Measurements from ENCODE around the gene METTL26. TPM values are rescaled to one million over a fixed set of nuclear protein-coding genes. Genes with fewer than 3 reads are reported as not detected.

METTL26 gene
- total and polyA plus RNA-seq, 9 of the 15 experiments (the other 6 are each of a cell fraction or from before 2014, with no cell fraction given) = 7.3 to 262 (median 80.9) TPM

GRCh38 chr16:657487-657886, 21.4 kb upstream of the METTL26 start:
- Histone ChIP-seq H4K20me1 (replicated peaks; ENCODE audit: control insufficient read depth, insufficient read depth, low read length) (no peaks in the 10 kb centered on the region), H3K4me3 (no peak overlapping the region), H3K4me2 (ENCODE audit: insufficient read depth, low read length) (no peak overlapping the region), H3K9me1 (ENCODE audit: control insufficient read depth, insufficient read depth, low read length) (no peaks in the 10 kb centered on the region), H3K9me3 (replicated peaks; ENCODE audit: control insufficient read depth, insufficient read depth, low read depth, low read length) (no peaks in the 10 kb centered on the region), H3K36me3 (ENCODE audit: control insufficient read depth, insufficient read depth, low read length) (no peaks in the 10 kb centered on the region), H2AFZ (ENCODE audit: low read depth, low read length) (no peak overlapping the region), H3K9ac (ENCODE audit: insufficient read depth in 1 of 2, low read depth in 2 of 2, low read length in 2 of 2) (peak overlapping the region in 1 of 2 experiments; percentile 45; a peak in 1 of 4 replicates), H3K27ac (ENCODE audit: extremely low read depth, low read depth, low read length) (no peak overlapping the region), H3K79me2 (ENCODE audit: control insufficient read depth, insufficient read depth, low read length) (no peaks in the 10 kb centered on the region; the same call in 2 of the 3 replicates), H3K27me3 (ENCODE audit: control insufficient read depth in 2 of 2, insufficient read depth in 2 of 2, low read length in 2 of 2) (no peaks in the 10 kb centered on the region), H3K4me1 (replicated peaks in 1 of 2; ENCODE audit: control insufficient read depth in 2 of 2, insufficient read depth in 2 of 2, low read length in 2 of 2) (peaks cover 2 to 94% of the 10 kb centered on the region in 2 experiments; a peak in 4 of 5 replicates)
- POLR2A ChIA-PET = no interaction called here
- WGBS (ENCODE audit: insufficient coverage, low coverage, missing lambda C conversion rate) = 95% methylated on average over 12 of the region's 22 CpGs
- in situ Hi-C loops (cut with MboI) (no loop called here), intact Hi-C loops (cut with micrococcal nuclease) (no loop called here)
- CTCF ChIA-PET (ENCODE audit: low intra/inter-chr PET ratio) = no interaction called here
- no peak for TF ChIP-seq COPS2 (conservative IDR thresholded peaks at IDR 0.05)
- peak; percentile 44; the same call in 1 of the 2 replicates for TF ChIP-seq ZBTB33 (CRISPR knock-in tag; IDR thresholded peaks at IDR 0.05)
- TF ChIP-seq HNRNPL (IDR thresholded peaks at IDR 0.05; ENCODE audit: low read depth, low read length) = peak; percentile 77; the same call in 1 of the 2 replicates
- no peak for TF ChIP-seq CSDE1 (IDR thresholded peaks at IDR 0.05)
- BruUV-seq (replicated peaks) = no TSS peak
- DNase-seq (ENCODE audit: extremely low read depth in 1 of 4, low spot score in 3 of 4) (no peak), ATAC-seq (no peak), FAIRE-seq (no peak)
